ENCODE measurements around the gene ECD.

DNA sequence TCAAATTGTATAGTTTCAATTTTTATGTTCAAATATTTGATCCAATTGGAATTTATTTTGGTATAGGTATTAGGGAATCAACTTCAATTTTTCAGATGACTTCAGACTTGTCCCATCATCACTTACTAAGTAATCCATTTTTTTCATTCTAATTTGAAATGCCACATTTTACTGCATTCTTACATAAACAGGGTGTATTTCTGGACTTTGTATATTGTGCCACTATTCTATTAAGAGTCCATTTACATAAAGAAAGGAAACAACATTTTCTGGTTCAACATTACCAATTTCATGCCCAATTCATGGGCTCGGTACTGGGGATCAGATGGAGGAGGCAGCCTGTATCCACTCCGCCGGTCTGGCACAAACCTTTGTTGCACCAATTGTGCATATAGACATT lies 15.8 kb downstream of the ECD start:
- no peak for TF ChIP-seq TCF7 (IDR thresholded peaks at IDR 0.05; ENCODE audit: borderline replicate concordance)
- TF ChIP-seq, protein P1, sequence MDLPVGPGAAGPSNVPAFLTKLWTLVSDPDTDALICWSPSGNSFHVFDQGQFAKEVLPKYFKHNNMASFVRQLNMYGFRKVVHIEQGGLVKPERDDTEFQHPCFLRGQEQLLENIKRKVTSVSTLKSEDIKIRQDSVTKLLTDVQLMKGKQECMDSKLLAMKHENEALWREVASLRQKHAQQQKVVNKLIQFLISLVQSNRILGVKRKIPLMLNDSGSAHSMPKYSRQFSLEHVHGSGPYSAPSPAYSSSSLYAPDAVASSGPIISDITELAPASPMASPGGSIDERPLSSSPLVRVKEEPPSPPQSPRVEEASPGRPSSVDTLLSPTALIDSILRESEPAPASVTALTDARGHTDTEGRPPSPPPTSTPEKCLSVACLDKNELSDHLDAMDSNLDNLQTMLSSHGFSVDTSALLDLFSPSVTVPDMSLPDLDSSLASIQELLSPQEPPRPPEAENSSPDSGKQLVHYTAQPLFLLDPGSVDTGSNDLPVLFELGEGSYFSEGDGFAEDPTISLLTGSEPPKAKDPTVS (IDR thresholded peaks at IDR 0.05; ENCODE audit: low read depth, low read length): no peak
- TF ChIP-seq, protein P2, sequence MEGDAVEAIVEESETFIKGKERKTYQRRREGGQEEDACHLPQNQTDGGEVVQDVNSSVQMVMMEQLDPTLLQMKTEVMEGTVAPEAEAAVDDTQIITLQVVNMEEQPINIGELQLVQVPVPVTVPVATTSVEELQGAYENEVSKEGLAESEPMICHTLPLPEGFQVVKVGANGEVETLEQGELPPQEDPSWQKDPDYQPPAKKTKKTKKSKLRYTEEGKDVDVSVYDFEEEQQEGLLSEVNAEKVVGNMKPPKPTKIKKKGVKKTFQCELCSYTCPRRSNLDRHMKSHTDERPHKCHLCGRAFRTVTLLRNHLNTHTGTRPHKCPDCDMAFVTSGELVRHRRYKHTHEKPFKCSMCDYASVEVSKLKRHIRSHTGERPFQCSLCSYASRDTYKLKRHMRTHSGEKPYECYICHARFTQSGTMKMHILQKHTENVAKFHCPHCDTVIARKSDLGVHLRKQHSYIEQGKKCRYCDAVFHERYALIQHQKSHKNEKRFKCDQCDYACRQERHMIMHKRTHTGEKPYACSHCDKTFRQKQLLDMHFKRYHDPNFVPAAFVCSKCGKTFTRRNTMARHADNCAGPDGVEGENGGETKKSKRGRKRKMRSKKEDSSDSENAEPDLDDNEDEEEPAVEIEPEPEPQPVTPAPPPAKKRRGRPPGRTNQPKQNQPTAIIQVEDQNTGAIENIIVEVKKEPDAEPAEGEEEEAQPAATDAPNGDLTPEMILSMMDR (IDR thresholded peaks at IDR 0.05 in 2 of 3, conservative IDR thresholded peaks at IDR 0.05 in 1 of 3; ENCODE audit: control insufficient read depth in 2 of 3, extremely low read depth in 1 of 3, insufficient read depth in 1 of 3, low read depth in 3 of 3, low read length in 3 of 3): no peak
- no peak for TF ChIP-seq EZH2 (IDR thresholded peaks at IDR 0.05; ENCODE audit: borderline replicate concordance, control insufficient read depth, low read depth, low read length)
